ENCODE results near the gene KDM2A. TPM values are rescaled to one million over a fixed set of nuclear protein-coding genes. Genes with fewer than 3 reads are reported as not detected.

Gene KDM2A
- total RNA-seq, 2 donors from 2014 or later: 50.3 to 97.6 TPM

DNA sequence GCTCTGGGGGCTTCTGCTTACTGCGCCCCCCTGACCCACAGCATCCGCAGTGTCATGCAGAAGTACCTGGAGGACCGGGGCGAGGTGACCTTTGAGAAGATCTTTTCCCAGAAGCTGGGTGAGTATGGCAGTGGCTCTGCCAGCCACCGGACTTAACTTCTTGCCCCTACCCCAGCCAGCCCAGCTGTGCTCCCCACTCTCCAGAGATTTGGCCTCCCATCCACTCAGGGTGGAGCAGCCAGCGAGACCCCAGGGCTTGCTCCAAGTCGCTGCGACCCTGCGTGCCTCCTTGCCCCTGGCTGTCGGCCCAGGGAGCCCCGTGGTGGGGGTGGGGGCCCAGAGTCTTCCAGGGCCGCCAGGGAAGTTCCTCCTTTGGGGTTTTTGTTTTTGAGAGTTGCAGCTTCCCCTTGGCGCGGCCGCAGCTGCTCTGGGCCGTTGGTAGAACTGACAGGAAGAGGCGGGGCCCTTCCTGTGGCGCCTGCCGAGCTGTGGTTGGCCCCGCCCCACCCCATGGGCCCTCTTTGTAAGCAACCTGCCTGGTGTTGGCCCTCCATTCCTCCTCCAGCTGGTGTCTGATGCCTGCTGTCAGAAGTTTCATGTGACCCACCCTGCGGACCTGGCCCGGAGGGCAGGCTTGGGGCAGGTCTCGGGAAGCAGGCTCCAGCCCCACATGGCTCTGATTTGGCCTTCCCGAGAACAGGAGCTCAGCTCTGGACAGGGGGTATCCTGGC, 158.3 kb downstream of the KDM2A start:
- WGBS: 19% methylated on average over 24 of the region's 24 CpGs
- intact Hi-C loops (cut with DNase I): no loop called here
- DNase-seq (ENCODE audit: low spot score): peak; percentile 85

DNA sequence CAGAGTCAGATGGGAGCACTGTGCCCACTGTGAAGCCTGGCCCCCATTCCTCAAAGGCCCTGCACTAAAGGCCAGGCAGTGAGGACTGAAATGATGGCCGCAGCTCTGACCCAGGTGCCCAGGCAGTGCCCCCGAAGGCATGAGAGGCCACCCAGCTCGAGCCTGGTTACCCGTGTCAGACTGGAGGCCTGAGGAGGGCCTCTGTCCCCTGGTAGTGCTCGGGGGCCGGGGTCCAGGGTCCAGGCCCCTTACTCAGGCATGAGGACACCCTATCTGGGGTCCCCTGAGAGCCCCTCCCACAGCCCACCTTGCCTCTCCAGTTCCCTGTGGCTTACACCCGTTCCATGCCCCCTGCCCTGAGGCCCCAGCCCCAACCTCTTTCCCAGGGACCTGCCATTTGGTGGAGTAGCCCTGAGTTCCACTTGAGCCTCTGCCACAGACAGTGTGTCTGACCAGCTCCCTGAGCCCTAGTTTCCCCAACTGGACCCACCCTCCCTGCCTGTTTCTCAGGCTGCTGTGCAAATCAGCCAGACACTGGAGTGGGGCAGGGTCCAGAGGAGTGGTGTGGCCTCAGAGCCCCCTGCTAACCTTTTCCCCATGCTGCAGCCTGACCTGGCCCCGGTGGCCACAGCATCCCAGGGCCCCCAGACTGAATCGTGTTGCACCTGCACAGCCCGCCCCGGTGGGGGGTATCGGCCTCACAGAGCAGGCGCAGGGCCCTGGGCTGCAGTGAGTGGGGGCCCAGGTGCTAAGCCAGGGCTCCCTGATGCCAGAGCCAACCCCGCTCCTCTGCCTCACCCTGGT, 159.3 kb downstream of the KDM2A start:
- peaks cover 40% of the 10 kb centered on the region for H3K4me1 ChIP-seq (replicated peaks)
- intact Hi-C loops (cut with DNase I): no loop called here
- no peak overlapping the region for H3K4me3 ChIP-seq
- H3K9me3 ChIP-seq: no peaks in the 10 kb centered on the region
- H3K36me3 ChIP-seq: peaks cover 8 to 36% of the 10 kb centered on the region in 2 donors
- 81% methylated on average over 10 of the region's 14 CpGs for WGBS
- H3K27ac ChIP-seq: peak overlapping the region; percentile 82 to 83
- DNase-seq (ENCODE audit: low spot score): no peak
- TF ChIP-seq POLR2A (IDR thresholded peaks at IDR 0.05) (no peak), POLR2AphosphoS5 (IDR thresholded peaks at IDR 0.05) (no peak)
- TF ChIP-seq, protein P1, sequence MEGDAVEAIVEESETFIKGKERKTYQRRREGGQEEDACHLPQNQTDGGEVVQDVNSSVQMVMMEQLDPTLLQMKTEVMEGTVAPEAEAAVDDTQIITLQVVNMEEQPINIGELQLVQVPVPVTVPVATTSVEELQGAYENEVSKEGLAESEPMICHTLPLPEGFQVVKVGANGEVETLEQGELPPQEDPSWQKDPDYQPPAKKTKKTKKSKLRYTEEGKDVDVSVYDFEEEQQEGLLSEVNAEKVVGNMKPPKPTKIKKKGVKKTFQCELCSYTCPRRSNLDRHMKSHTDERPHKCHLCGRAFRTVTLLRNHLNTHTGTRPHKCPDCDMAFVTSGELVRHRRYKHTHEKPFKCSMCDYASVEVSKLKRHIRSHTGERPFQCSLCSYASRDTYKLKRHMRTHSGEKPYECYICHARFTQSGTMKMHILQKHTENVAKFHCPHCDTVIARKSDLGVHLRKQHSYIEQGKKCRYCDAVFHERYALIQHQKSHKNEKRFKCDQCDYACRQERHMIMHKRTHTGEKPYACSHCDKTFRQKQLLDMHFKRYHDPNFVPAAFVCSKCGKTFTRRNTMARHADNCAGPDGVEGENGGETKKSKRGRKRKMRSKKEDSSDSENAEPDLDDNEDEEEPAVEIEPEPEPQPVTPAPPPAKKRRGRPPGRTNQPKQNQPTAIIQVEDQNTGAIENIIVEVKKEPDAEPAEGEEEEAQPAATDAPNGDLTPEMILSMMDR (IDR thresholded peaks at IDR 0.05): no peak
- H3K27me3 ChIP-seq (replicated peaks; ENCODE audit: insufficient read depth): no peaks in the 10 kb centered on the region

More for the DNA sequence above, 158.3 kb downstream of the KDM2A start:
- Histone ChIP-seq H3K9me3 (no peaks in the 10 kb centered on the region), H3K27me3 (replicated peaks; ENCODE audit: insufficient read depth) (no peaks in the 10 kb centered on the region), H3K36me3 (peaks cover 8 to 27% of the 10 kb centered on the region in 2 donors), H3K4me1 (replicated peaks) (peaks cover 49% of the 10 kb centered on the region), H3K27ac (peak overlapping the region; percentile 82 to 83), H3K4me3 (peak overlapping the region in 1 of 2 donors; percentile 19)
- TF ChIP-seq POLR2A (IDR thresholded peaks at IDR 0.05): peak; percentile 53
- TF ChIP-seq, protein P1 (IDR thresholded peaks at IDR 0.05): no peak
- TF ChIP-seq POLR2AphosphoS5 (IDR thresholded peaks at IDR 0.05): peak; percentile 80

DNA sequence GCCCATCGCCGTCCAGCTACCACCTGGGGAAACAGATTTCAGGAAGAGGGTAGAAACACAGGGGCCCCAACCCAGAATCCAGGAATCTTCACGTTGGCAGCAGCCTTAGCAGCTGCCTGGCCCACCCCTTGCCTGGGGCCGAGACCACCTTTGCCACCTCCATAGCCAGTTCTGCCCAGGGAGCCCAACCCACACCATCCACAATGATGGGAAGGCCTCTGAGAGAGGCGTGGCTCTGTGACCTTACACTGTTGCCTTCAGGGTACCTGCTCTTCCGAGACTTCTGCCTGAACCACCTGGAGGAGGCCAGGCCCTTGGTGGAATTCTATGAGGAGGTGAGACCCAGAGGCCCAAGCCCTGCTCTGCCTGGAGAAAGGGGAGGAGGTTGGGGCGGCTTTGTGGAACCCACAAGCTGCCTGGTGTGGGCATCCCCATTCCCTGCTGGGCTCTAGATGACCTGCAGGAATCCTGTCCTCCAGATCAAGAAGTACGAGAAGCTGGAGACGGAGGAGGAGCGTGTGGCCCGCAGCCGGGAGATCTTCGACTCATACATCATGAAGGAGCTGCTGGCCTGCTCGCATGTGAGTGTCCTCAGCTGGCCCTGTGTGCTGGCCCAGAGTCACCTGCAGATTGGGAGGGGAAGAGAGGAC, 160.0 kb downstream of the KDM2A start:
- Histone ChIP-seq H3K27me3 (replicated peaks; ENCODE audit: insufficient read depth) (no peaks in the 10 kb centered on the region), H3K27ac (peak overlapping the region; percentile 82 to 83), H3K36me3 (peaks cover 14 to 44% of the 10 kb centered on the region in 2 donors), H3K4me3 (no peak overlapping the region), H3K9me3 (no peaks in the 10 kb centered on the region), H3K4me1 (replicated peaks) (peaks cover 33% of the 10 kb centered on the region)
- intact Hi-C loops (cut with DNase I): no loop called here
- TF ChIP-seq, protein P1 (IDR thresholded peaks at IDR 0.05): no peak
- no peak for TF ChIP-seq POLR2A (IDR thresholded peaks at IDR 0.05)
- WGBS: 87% methylated on average over 12 of the region's 14 CpGs
- no peak for DNase-seq (ENCODE audit: low spot score)

DNA sequence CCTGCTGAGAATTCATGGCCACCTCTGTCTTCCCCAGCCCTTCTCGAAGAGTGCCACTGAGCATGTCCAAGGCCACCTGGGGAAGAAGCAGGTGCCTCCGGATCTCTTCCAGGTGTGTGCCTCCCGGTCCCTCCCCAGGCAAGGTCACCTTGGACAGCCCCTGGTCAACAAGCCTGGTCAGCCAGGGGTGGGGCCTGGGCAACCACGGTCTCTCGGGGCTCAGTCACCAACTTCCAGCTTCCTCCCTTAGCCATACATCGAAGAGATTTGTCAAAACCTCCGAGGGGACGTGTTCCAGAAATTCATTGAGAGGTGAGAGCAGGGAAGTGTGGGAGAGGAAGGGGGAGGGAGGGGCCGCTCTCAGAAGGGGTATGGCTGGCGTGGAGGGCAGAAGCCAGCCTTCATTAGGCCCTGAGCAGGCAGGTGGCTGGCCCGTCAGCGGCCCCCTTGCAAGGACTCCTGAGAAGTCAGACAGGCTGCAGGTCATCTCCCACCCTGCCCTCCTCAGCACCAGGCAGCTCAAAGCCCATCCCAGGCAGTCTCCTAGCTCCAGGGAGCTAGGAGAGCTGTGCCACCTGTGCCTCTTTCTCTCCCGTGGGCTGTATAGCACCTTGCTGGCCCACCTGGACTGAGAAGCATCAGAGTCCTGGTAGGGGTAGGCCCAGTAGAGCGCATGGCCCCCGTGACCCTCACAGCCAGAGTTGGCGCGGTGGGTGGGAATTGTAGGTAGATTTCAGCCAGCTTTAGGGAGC, 160.7 kb downstream of the KDM2A start:
- no peak for DNase-seq (ENCODE audit: low spot score)
- 84% methylated on average over 17 of the region's 17 CpGs for WGBS
- H3K9me3 ChIP-seq: no peaks in the 10 kb centered on the region
- H3K4me1 ChIP-seq (replicated peaks): peaks cover 28% of the 10 kb centered on the region
- peaks cover 21 to 51% of the 10 kb centered on the region in 2 donors for H3K36me3 ChIP-seq
- H3K4me3 ChIP-seq: no peak overlapping the region
- H3K27me3 ChIP-seq (replicated peaks; ENCODE audit: insufficient read depth): no peaks in the 10 kb centered on the region
- intact Hi-C loops (cut with DNase I): no loop called here
- TF ChIP-seq, protein P1 (IDR thresholded peaks at IDR 0.05): no peak
- TF ChIP-seq POLR2AphosphoS5 (IDR thresholded peaks at IDR 0.05): no peak
- TF ChIP-seq POLR2A (IDR thresholded peaks at IDR 0.05): no peak
- H3K27ac ChIP-seq: peak overlapping the region in 1 of 2 donors; percentile 13

Measured in prostate gland (tissue), 2 donors.